Ovary (tissue), 3 donors: ENCODE data around the gene PURB.
"Not testable (repeated sequence)": the region's sequence is repeated elsewhere in the genome, so short reads cannot be mapped to it uniquely, and the experiment has no call there.

Experiments
- CTCF ChIP-seq, 3 donors: fragments of 450-650 bp in 2 of 3; fragments of 200-600 bp in 1 of 3; IDR thresholded peaks; one replicate each; pipeline versions ENCODE4 v1.5.1 to v1.8.0; 2016 to 2022; ENCODE audit warnings: antibody characterized with exemption in 3 of 3, mild to moderate bottlenecking in 1 of 3
- EP300 ChIP-seq: sonication (generic); formaldehyde crosslinking; IDR thresholded peaks from one replicate; pipeline ENCODE4 v1.6.1; 2017; ENCODE audit warnings: antibody characterized with exemption
- donor health status: DM: no; HTN: no; CAD: no.

GRCh38 chr7:44846390-44846789 lies 38.9 kb downstream of the PURB start:
- not testable (repeated sequence) for TF ChIP-seq CTCF (IDR thresholded peaks at IDR 0.05); EP300
